Measurements from ENCODE around the gene MAP1B.

DNA sequence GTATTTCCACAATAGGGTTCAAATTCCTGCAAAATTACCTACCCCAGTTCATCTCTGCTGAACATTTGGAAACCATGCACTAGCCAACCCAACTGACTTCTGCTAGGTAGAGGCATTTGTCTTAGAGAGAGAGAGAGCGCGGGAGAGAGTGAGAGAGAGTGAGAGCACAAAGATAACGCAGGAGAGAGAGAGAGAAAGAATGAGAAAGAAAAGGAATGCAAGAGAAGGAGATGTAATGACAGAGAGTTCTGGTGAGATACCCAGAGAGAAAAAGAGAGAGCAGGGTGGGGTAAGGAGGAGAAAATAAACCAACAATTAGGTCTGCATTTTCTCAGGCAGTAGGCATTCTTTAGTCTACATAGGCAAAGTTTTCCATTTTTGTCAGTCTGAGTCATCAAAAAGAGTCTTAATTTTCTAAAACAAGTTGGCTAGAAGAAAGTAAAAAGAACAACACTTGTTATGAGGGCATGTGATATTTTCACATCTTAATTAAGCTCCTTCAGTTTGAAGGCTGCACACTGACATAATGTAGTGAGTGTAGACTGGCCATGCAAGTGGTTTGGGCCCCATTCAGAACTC, 98.2 kb downstream of the MAP1B start:
- no peak for TF ChIP-seq CTCF (conservative IDR thresholded peaks at IDR 0.05)
- no peak for TF ChIP-seq EZH2 (IDR thresholded peaks at IDR 0.05; ENCODE audit: low read depth)
